GM21447 (cell line): ENCODE measurements around the gene STK11IP.

ENCODE experiments used
- ATAC-seq: cut with Tn5 transposase; IDR thresholded peaks from one replicate; pipeline ENCODE4 v1.9.1; 2021; ENCODE audit not compliant: unreplicated experiment

STK11IP gene

GRCh38 chr2:219562049-219563020, 35.3 kb upstream of the STK11IP start:
- ATAC-seq = no peak

GRCh38 chr2:219563271-219563928, 34.3 kb upstream of the STK11IP start:
- no peak for ATAC-seq

- no peak for ATAC-seq
These were observed 32.3 kb upstream of the STK11IP start for GRCh38 chr2:219565130-219566080.

- ATAC-seq = no peak
These were observed 31.0 kb upstream of the STK11IP start for GRCh38 chr2:219566640-219567039.

GRCh38 chr2:219567131-219567530, 30.5 kb upstream of the STK11IP start:
- no peak for ATAC-seq

- ATAC-seq = no peak
These were observed 29.8 kb upstream of the STK11IP start for GRCh38 chr2:219567791-219568361.

GRCh38 chr2:219569041-219569440, 28.6 kb upstream of the STK11IP start:
- ATAC-seq = no peak

- no peak for ATAC-seq
These were observed 28.0 kb upstream of the STK11IP start for GRCh38 chr2:219569635-219570034.

- no peak for ATAC-seq
These were observed 27.3 kb upstream of the STK11IP start for GRCh38 chr2:219570194-219570923.

GRCh38 chr2:219570924-219571310, 26.7 kb upstream of the STK11IP start:
- ATAC-seq = no peak

- ATAC-seq = no peak
These were observed 26.1 kb upstream of the STK11IP start, which contains the start of gene OBSL1 for GRCh38 chr2:219571311-219572236. Gene OBSL1, minus strand, starts transcription at chr2:219571539. Its CDS starts 307 bp downstream, at chr2:219571232.

GRCh38 chr2:219572237-219573001, 25.2 kb upstream of the STK11IP start, which contains the start of gene INHA:
Gene INHA, plus strand, starts transcription at chr2:219572310. Its CDS starts 65 bp downstream, at chr2:219572375.
- ATAC-seq = no peak

GRCh38 chr2:219573166-219573565, 24.5 kb upstream of the STK11IP start:
- ATAC-seq = no peak

- ATAC-seq = no peak
These were observed 23.0 kb upstream of the STK11IP start for GRCh38 chr2:219574484-219575311.

- ATAC-seq = no peak
These were observed 21.8 kb upstream of the STK11IP start for GRCh38 chr2:219575566-219576504.
